GM23248 (cell line): Measurements from ENCODE around the gene TEX19. TPM values are rescaled to one million over a fixed set of nuclear protein-coding genes. Genes with fewer than 3 reads are reported as not detected.

Experiments used
- DNase-seq: peaks from one replicate; pipeline ENCODE4 v3.0.0-alpha.2; 2015
- H2AFZ ChIP-seq: fragments of 200-600 bp; sonication (generic); 2 replicates; pipeline ENCODE4 v1.6.1; 2016; ENCODE audit warnings: antibody characterized with exemption
- H3F3A ChIP-seq: fragments of 200-600 bp; sonication (generic); 2 replicates; pipeline ENCODE4 v1.6.1; 2016; ENCODE audit warnings: mild to moderate bottlenecking, antibody characterized with exemption, mixed run types; ENCODE audit not compliant: insufficient read depth
- H3K27ac ChIP-seq: fragments of 200-600 bp; sonication (generic); 2 replicates; pipeline ENCODE4 v1.5.1; 2016; ENCODE audit warnings: mild to moderate bottlenecking
- H3K27me3 ChIP-seq: fragments of 200-600 bp; sonication (generic); replicated peaks from 2 replicates; pipeline ENCODE4 v1.6.1; 2016; ENCODE audit warnings: mild to moderate bottlenecking; ENCODE audit not compliant: insufficient read depth
- H3K36me3 ChIP-seq: fragments of 200-600 bp; sonication (generic); 2 replicates; pipeline ENCODE4 v1.6.1; 2016; ENCODE audit warnings: low read depth, mild to moderate bottlenecking
- H3K4me1 ChIP-seq: fragments of 200-600 bp; sonication (generic); 2 replicates; pipeline ENCODE4 v1.6.1; 2016; ENCODE audit warnings: mild to moderate bottlenecking; ENCODE audit not compliant: insufficient read depth
- H3K4me2 ChIP-seq: fragments of 200-600 bp; sonication (generic); one replicate; pipeline ENCODE4 v1.6.1; 2016; ENCODE audit warnings: mild to moderate bottlenecking; ENCODE audit not compliant: unreplicated experiment
- H3K4me3 ChIP-seq: fragments of 200-600 bp; sonication (generic); 2 replicates; pipeline ENCODE4 v1.5.1; 2016; ENCODE audit warnings: mild to moderate bottlenecking
- H3K79me2 ChIP-seq: fragments of 200-600 bp; sonication (generic); 2 replicates; pipeline ENCODE4 v1.6.1; 2016; ENCODE audit warnings: mild to moderate bottlenecking; ENCODE audit not compliant: insufficient read depth
- H3K9ac ChIP-seq: fragments of 200-600 bp; sonication (generic); 2 replicates; pipeline ENCODE4 v1.6.1; 2016; ENCODE audit warnings: mild to moderate bottlenecking
- H3K9me2 ChIP-seq: fragments of 200-600 bp; sonication (generic); 2 replicates; pipeline ENCODE4 v1.6.1; 2016; ENCODE audit warnings: mixed run types, mild to moderate bottlenecking, moderate library complexity; ENCODE audit not compliant: insufficient read depth
- H3K9me3 ChIP-seq: fragments of 200-600 bp; sonication (generic); one replicate; pipeline ENCODE4 v1.6.1; 2017; ENCODE audit warnings: low read depth
- H4K20me1 ChIP-seq: fragments of 200-600 bp; sonication (generic); 2 replicates; pipeline ENCODE4 v1.6.0; 2016; ENCODE audit not compliant: insufficient read depth
- EZH2 ChIP-seq: fragments of 200-600 bp; sonication (generic); IDR thresholded peaks from 2 replicates; pipeline ENCODE4 v1.6.1; 2018; ENCODE audit warnings: antibody characterized with exemption, mild to moderate bottlenecking; ENCODE audit not compliant: insufficient read depth, poor library complexity, severe bottlenecking
- EZH2phosphoT487 ChIP-seq: fragments of 200-600 bp; sonication (generic); IDR thresholded peaks from 2 replicates; pipeline ENCODE4 v1.6.1; 2018; ENCODE audit warnings: antibody characterized with exemption, moderate library complexity, mild to moderate bottlenecking, low read depth; ENCODE audit not compliant: insufficient read depth
- WGBS, 2 experiments: methylation state at CpG; one replicate each; pipeline ENCODE4 v1.1.6; 2015 to 2017; ENCODE audit warnings: low lambda C conversion rate in 2 of 2, low coverage in 1 of 2; ENCODE audit errors: missing lambda C conversion rate in 2 of 2; 5-methylcytosine and 5-hydroxymethylcytosine counted together
- in situ Hi-C: fragments of 300-500 bp; cut with MboI; formaldehyde crosslinking; loops from 2 replicates; pipeline ENCODE4 v1.15.0; 2020
- polyA plus RNA-seq: library from polyadenylated mRNA; unstranded; fragments of >200 nt; fragmentation: Nextera tagmentation; extraction: Ambion mirVana; gene quantifications from 2 replicates; pipeline ENCODE4 v1.2.1, GENCODE V29; 2016
- total RNA-seq: library from RNA; depleted of rRNA; stranded (reverse); fragments of >200 nt; shearing (Covaris generic); gene quantifications from 2 replicates; pipeline ENCODE4 v1.2.3, GENCODE V29; 2014

TEX19 gene
- total and polyA plus RNA-seq, 2 experiments from 2014 or later, result not detected

DNA sequence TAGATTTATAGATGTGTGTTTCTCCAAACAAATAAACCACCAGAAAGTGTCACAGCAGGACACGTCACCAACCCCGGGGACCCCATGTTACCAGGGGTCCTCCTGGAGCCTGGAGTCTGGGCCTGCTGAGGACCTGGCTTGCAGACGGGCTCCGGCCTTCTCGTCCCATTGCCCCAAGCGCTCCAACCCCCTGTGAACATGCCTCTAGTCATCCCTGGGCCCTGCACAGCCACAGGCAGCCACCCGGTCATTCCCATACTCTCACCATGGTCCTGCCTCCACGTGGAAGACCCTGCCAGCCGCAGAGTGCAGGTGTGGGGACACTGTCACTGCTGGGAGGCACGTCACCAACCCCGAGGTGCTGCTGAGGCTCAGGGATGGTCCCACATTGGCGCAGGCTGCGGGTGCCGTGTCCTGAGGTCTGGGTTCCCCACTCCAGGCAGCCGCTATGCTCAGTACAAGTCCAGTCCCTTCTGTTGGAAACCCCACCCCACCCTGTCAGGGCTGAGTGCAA is 30.0 kb upstream of the TEX19 start:
- Histone ChIP-seq H3K27me3 (peaks cover 9% of the 10 kb centered on the region), H3K9me2 (no peaks in the 10 kb centered on the region), H3K36me3 (no peaks in the 10 kb centered on the region), H3K9ac (no peak overlapping the region), H3K79me2 (no peaks in the 10 kb centered on the region), H2AFZ (no peak overlapping the region), H3K4me1 (no peaks in the 10 kb centered on the region), H3K27ac (no peak overlapping the region), H3K9me3 (no peaks in the 10 kb centered on the region), H3F3A (no peaks in the 10 kb centered on the region), H4K20me1 (no peaks in the 10 kb centered on the region), H3K4me2 (no peak overlapping the region), H3K4me3 (no peak overlapping the region)
- WGBS, 2 experiments, result 90 to 91% methylated on average over 12 to 15 of the region's 15 CpGs
- TF ChIP-seq EZH2 (no peak), EZH2phosphoT487 (no peak)
- in situ Hi-C loops, result no loop called here
- no peak for DNase-seq

DNA sequence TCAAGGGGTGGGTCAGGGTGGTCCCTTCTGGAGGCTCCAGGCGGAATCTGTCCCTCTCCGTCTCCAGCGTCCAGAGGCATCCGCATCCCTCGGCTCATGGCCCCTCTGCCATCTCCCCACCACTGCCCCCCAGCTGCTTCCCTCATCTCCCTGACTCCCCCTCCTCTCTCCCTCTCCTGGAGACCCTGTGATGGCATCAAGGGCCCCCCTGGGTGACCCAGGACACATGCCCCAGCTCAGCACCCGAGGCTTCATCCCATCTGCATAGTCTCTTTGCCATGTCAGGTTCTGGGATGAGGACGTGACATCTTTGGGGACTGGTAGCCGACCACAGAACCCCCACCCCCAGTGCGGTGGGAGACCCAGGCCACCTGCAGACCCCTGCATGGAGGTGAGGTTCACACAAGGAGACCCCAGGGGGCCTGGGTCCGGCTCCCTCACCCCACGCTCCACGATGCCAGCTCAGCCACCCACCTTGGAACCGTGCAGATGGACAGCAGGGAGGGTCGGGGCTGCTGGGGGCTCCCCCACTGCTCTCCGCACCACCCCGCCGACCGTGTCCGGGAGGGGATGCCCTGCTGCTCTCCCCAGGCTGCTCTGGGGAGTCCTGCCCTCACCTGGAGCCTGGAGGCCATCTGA is 29.2 kb upstream of the TEX19 start:
- no peaks in the 10 kb centered on the region for H3F3A ChIP-seq
- no peak overlapping the region for H3K9ac ChIP-seq
- no peaks in the 10 kb centered on the region for H3K9me3 ChIP-seq
- in situ Hi-C loops, result no loop called here
- no peak overlapping the region for H3K4me3 ChIP-seq
- DNase-seq, result no peak
- H3K79me2 ChIP-seq, result no peaks in the 10 kb centered on the region
- no peak overlapping the region for H2AFZ ChIP-seq
- TF ChIP-seq EZH2 (no peak), EZH2phosphoT487 (no peak)
- H4K20me1 ChIP-seq, result no peaks in the 10 kb centered on the region
- 83% methylated on average over 15 to 19 of the region's 19 CpGs for WGBS, 2 experiments
- H3K36me3 ChIP-seq, result no peaks in the 10 kb centered on the region
- H3K27ac ChIP-seq, result no peak overlapping the region
- H3K27me3 ChIP-seq, result peaks cover 9% of the 10 kb centered on the region
- no peak overlapping the region for H3K4me2 ChIP-seq
- no peaks in the 10 kb centered on the region for H3K4me1 ChIP-seq
- H3K9me2 ChIP-seq, result no peaks in the 10 kb centered on the region

DNA sequence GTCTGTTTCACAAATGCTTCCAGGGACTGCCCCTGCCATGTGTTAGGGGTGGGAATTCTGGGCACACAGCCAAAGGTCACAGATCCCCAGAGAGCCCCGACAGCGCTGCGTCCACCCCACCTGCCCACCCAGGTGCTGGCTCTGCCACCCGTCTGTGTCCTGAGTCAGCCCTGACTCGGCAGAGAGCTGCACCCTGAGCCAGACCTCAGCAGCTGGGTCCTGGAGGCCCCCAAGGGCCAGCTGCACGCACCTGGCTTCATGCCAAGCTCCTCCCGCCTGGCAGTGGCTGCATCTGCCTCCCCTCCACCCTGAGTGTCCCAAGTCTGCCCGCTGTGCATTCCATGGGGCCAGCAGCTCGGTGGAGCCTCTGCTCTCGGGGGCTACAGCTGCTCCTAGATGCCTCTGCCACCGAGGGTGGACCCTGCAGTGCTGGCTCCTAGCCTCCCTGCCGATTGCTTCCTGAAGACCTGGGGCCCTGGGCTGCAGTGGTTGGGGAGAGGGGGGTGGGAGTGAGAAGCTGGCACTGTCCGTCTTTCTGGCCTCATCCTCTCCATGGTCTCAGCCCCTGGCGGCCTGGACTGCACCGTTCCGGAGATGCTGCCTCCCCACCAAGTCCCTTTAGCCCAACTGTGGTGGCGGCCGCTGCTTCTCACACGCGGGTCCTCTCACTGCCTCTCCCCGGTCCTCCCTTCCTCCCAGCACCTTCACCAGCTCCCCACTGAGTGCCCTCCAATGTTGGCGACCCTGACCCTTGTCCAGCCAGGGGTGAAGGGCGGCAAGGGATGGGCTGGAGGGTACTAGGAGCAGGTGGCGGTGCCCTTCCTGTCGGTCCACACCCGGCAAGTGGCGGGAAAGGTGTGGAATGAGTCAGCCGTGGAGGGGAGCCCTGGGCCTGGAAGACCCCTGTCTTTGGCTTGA is 28.5 kb upstream of the TEX19 start:
- 37 to 46% methylated on average over 27 to 28 of the region's 28 CpGs for WGBS, 2 experiments
- no peaks in the 10 kb centered on the region for H3K36me3 ChIP-seq
- H3K9me2 ChIP-seq, result no peaks in the 10 kb centered on the region
- H3K27me3 ChIP-seq, result peaks cover 9% of the 10 kb centered on the region
- no peak overlapping the region for H3K4me3 ChIP-seq
- no peaks in the 10 kb centered on the region for H3K79me2 ChIP-seq
- no peak overlapping the region for H3K27ac ChIP-seq
- H3F3A ChIP-seq, result no peaks in the 10 kb centered on the region
- no peak overlapping the region for H3K4me2 ChIP-seq
- in situ Hi-C loops, result no loop called here
- TF ChIP-seq EZH2, result no peak
- TF ChIP-seq EZH2phosphoT487, result no peak
- H3K9me3 ChIP-seq, result no peaks in the 10 kb centered on the region
- no peaks in the 10 kb centered on the region for H4K20me1 ChIP-seq
- no peak overlapping the region for H3K9ac ChIP-seq
- DNase-seq, result peak; percentile 45
- H2AFZ ChIP-seq, result no peak overlapping the region
- H3K4me1 ChIP-seq, result no peaks in the 10 kb centered on the region

DNA sequence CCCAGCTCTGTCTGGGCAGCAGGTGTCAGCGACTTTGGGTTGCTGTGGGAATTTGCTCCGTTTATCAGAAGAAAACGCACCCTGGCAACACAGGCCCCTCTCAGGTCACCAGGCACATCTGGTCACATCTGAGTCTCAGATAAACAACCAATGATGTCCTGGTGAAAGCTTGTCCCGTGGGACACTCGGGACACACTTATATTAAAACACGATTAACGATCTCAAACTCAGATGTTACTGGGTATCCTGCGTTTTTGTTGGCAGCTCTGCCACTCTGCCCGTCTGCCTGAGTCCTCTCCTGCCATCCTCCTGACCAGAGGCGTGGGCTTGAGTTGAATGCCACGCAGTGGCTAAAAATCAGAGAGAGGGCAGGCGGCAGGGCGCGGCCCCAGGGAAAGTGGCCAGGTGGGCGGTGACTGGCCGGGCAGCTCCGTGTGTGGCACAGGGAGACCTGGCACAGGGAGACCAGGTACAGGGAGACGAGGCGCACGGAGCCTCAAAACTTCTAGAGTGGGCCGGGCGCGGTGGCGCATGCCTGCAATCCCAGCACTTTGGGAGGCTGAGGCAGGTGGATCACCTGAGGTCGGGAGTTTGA is 27.6 kb upstream of the TEX19 start:
- no peak overlapping the region for H3K4me3 ChIP-seq
- no peak overlapping the region for H3K9ac ChIP-seq
- H3K36me3 ChIP-seq, result no peaks in the 10 kb centered on the region
- TF ChIP-seq EZH2, result no peak
- TF ChIP-seq EZH2phosphoT487, result no peak
- no peaks in the 10 kb centered on the region for H3F3A ChIP-seq
- H3K27me3 ChIP-seq, result peaks cover 9% of the 10 kb centered on the region
- H3K27ac ChIP-seq, result no peak overlapping the region
- no peaks in the 10 kb centered on the region for H3K9me2 ChIP-seq
- H3K4me2 ChIP-seq, result no peak overlapping the region
- H4K20me1 ChIP-seq, result no peaks in the 10 kb centered on the region
- no peaks in the 10 kb centered on the region for H3K4me1 ChIP-seq
- no peak overlapping the region for H2AFZ ChIP-seq
- no peaks in the 10 kb centered on the region for H3K9me3 ChIP-seq
- H3K79me2 ChIP-seq, result no peaks in the 10 kb centered on the region
- no peak for DNase-seq
- in situ Hi-C loops, result no loop called here
- WGBS, 2 experiments, result 90 to 91% methylated on average over 25 of the region's 25 CpGs
